ENCODE data around the gene OR5W2.
"Not testable (repeated sequence)": the region's sequence is repeated elsewhere in the genome, so short reads cannot be mapped to it uniquely, and the experiment has no call there.

The OR5W2 gene

GRCh38 chr11:55867354-55867753, 47.0 kb downstream of the OR5W2 start:
- H3K27me3 Mint-ChIP-seq; H3K4me3 Mint-ChIP-seq; H3K4me1 Mint-ChIP-seq; ATAC-seq (replicated peaks; ENCODE audit: extremely low read depth, poor library complexity, severe bottlenecking); H3K27ac Mint-ChIP-seq (ENCODE audit: low read depth); H3K36me3 Mint-ChIP-seq (ENCODE audit: insufficient read depth); DNase-seq (ENCODE audit: low spot score in 2 of 2): not testable (repeated sequence)
- H3K9me3 Mint-ChIP-seq = peaks cover 11% of the 10 kb centered on the region
